Measurements from ENCODE around the gene LCTL.

GRCh38 chr15:66566963-66567531 lies 1.2 kb upstream of the LCTL start:
- TF ChIP-seq CTCF (IDR thresholded peaks at IDR 0.05) (peak; percentile 44 to 75 (median 56)), POLR2A (IDR thresholded peaks at IDR 0.05) (no peak)
